Activated CD4-positive, alpha-beta memory T cell treated with anti-CD3 and anti-CD28 coated beads, Interleukin-2, amount 10 ng/mL, durations not matched to agents 7 days and 5 days (primary cell): ENCODE data around the gene WDR72. TPM values are rescaled to one million over a fixed set of nuclear protein-coding genes. Genes with fewer than 3 reads are reported as not detected.

Experiments used
- CTCF ChIA-PET: fragments of 350-600 bp; sonication (Branson Sonifier 250); formaldehyde crosslinking; loops from one replicate; lab custom pipeline; 2021; ENCODE audit warnings: antibody characterized with exemption, inconsistent platforms; lab: Charles Lee
- POLR2A ChIA-PET: fragments of 350-600 bp; sonication (Branson Sonifier 250); formaldehyde crosslinking; loops from one replicate; lab custom pipeline; 2021; ENCODE audit warnings: antibody characterized with exemption; lab: Charles Lee
- DNase-seq: peaks from one replicate; pipeline ENCODE4 v3.0.0-alpha.2; 2020
- H3K27ac Mint-ChIP-seq: one replicate; pipeline ENCODE4 v1.8.0; 2021; ENCODE audit warnings: mild to moderate bottlenecking, mixed read lengths
- H3K27me3 Mint-ChIP-seq: one replicate; pipeline ENCODE4 v1.8.0; 2021; ENCODE audit warnings: mixed read lengths
- H3K36me3 Mint-ChIP-seq: one replicate; pipeline ENCODE4 v1.8.0; 2021; ENCODE audit warnings: low read depth, mixed read lengths
- H3K4me1 Mint-ChIP-seq: one replicate; pipeline ENCODE4 v1.8.0; 2021; ENCODE audit warnings: mixed read lengths
- H3K4me3 Mint-ChIP-seq: one replicate; pipeline ENCODE4 v1.8.0; 2021; ENCODE audit warnings: mild to moderate bottlenecking, mixed read lengths
- H3K9me3 Mint-ChIP-seq: one replicate; pipeline ENCODE4 v1.8.0; 2021; ENCODE audit warnings: mixed read lengths
- total RNA-seq, 2 experiments: library from RNA; stranded (reverse); gene quantifications; one replicate each; pipeline ENCODE4 v1.2.3, GENCODE V29; 2021

The WDR72 gene
- total RNA-seq, 2 experiments from 2014 or later = not detected

GRCh38 chr15:53681056-53681455, 78.4 kb downstream of the WDR72 start:
- H3K4me1 Mint-ChIP-seq = no peaks in the 10 kb centered on the region
- no peak overlapping the region for H3K27ac Mint-ChIP-seq
- no peak overlapping the region for H3K4me3 Mint-ChIP-seq
- H3K27me3 Mint-ChIP-seq = no peaks in the 10 kb centered on the region
- no peaks in the 10 kb centered on the region for H3K9me3 Mint-ChIP-seq
- ChIA-PET POLR2A (no interaction called here), CTCF (no interaction called here)
- H3K36me3 Mint-ChIP-seq = no peaks in the 10 kb centered on the region
- DNase-seq = no peak

- H3K4me3 Mint-ChIP-seq = no peak overlapping the region
- DNase-seq = no peak
- H3K4me1 Mint-ChIP-seq = no peaks in the 10 kb centered on the region
- no peaks in the 10 kb centered on the region for H3K36me3 Mint-ChIP-seq
- no peaks in the 10 kb centered on the region for H3K9me3 Mint-ChIP-seq
- ChIA-PET POLR2A (no interaction called here), CTCF (no interaction called here)
- no peak overlapping the region for H3K27ac Mint-ChIP-seq
- H3K27me3 Mint-ChIP-seq = no peaks in the 10 kb centered on the region
Observed at GRCh38 chr15:53675832-53676231, 83.6 kb downstream of the WDR72 start.

GRCh38 chr15:53671545-53671944, 87.9 kb downstream of the WDR72 start:
- no peak overlapping the region for H3K27ac Mint-ChIP-seq
- no peaks in the 10 kb centered on the region for H3K9me3 Mint-ChIP-seq
- CTCF ChIA-PET = interaction anchor here (1.0 kb wide), 1 partner anchor 347 kb away, joined by 3 read pairs; no protein-coding TSS in a partner anchor
- H3K4me1 Mint-ChIP-seq = no peaks in the 10 kb centered on the region
- no peak overlapping the region for H3K4me3 Mint-ChIP-seq
- no peak for DNase-seq
- H3K27me3 Mint-ChIP-seq = no peaks in the 10 kb centered on the region
- POLR2A ChIA-PET = no interaction called here
- no peaks in the 10 kb centered on the region for H3K36me3 Mint-ChIP-seq

- Mint-ChIP-seq H3K9me3 (no peaks in the 10 kb centered on the region), H3K4me1 (no peaks in the 10 kb centered on the region), H3K27me3 (no peaks in the 10 kb centered on the region), H3K27ac (no peak overlapping the region), H3K36me3 (no peaks in the 10 kb centered on the region), H3K4me3 (no peak overlapping the region)
- ChIA-PET CTCF (no interaction called here), POLR2A (no interaction called here)
- DNase-seq = no peak
Observed at GRCh38 chr15:53670701-53671100, 88.8 kb downstream of the WDR72 start.

GRCh38 chr15:53665930-53666329, 93.5 kb downstream of the WDR72 start:
- no peak overlapping the region for H3K4me3 Mint-ChIP-seq
- H3K9me3 Mint-ChIP-seq = no peaks in the 10 kb centered on the region
- no peak overlapping the region for H3K27ac Mint-ChIP-seq
- DNase-seq = no peak
- ChIA-PET POLR2A (no interaction called here), CTCF (no interaction called here)
- H3K36me3 Mint-ChIP-seq = no peaks in the 10 kb centered on the region
- no peaks in the 10 kb centered on the region for H3K27me3 Mint-ChIP-seq
- H3K4me1 Mint-ChIP-seq = no peaks in the 10 kb centered on the region

GRCh38 chr15:53658827-53659555, 100.5 kb downstream of the WDR72 start:
- Mint-ChIP-seq H3K36me3 (no peaks in the 10 kb centered on the region), H3K4me3 (no peak overlapping the region), H3K27me3 (no peaks in the 10 kb centered on the region), H3K4me1 (no peaks in the 10 kb centered on the region), H3K9me3 (no peaks in the 10 kb centered on the region), H3K27ac (no peak overlapping the region)
- DNase-seq = no peak
- CTCF ChIA-PET = no interaction called here
- POLR2A ChIA-PET = no interaction called here

- H3K4me1 Mint-ChIP-seq = no peaks in the 10 kb centered on the region
- no peak overlapping the region for H3K27ac Mint-ChIP-seq
- ChIA-PET CTCF (no interaction called here), POLR2A (no interaction called here)
- no peaks in the 10 kb centered on the region for H3K36me3 Mint-ChIP-seq
- H3K9me3 Mint-ChIP-seq = no peaks in the 10 kb centered on the region
- H3K4me3 Mint-ChIP-seq = no peak overlapping the region
- no peaks in the 10 kb centered on the region for H3K27me3 Mint-ChIP-seq
- DNase-seq = no peak
Observed at GRCh38 chr15:53658255-53658654, 101.2 kb downstream of the WDR72 start.

GRCh38 chr15:53648934-53649333, 110.5 kb downstream of the WDR72 start:
- no peaks in the 10 kb centered on the region for H3K9me3 Mint-ChIP-seq
- DNase-seq = no peak
- no peak overlapping the region for H3K4me3 Mint-ChIP-seq
- ChIA-PET POLR2A (no interaction called here), CTCF (no interaction called here)
- no peak overlapping the region for H3K27ac Mint-ChIP-seq
- H3K36me3 Mint-ChIP-seq = no peaks in the 10 kb centered on the region
- H3K4me1 Mint-ChIP-seq = no peaks in the 10 kb centered on the region
- H3K27me3 Mint-ChIP-seq = no peaks in the 10 kb centered on the region

- Mint-ChIP-seq H3K27me3 (no peaks in the 10 kb centered on the region), H3K27ac (no peak overlapping the region), H3K36me3 (no peaks in the 10 kb centered on the region), H3K9me3 (no peaks in the 10 kb centered on the region), H3K4me3 (no peak overlapping the region), H3K4me1 (no peaks in the 10 kb centered on the region)
- DNase-seq = no peak
- ChIA-PET CTCF (no interaction called here), POLR2A (no interaction called here)
Observed at GRCh38 chr15:53644660-53645059, 114.8 kb downstream of the WDR72 start.

GRCh38 chr15:53634517-53635106, 124.9 kb downstream of the WDR72 start:
- ChIA-PET CTCF (no interaction called here), POLR2A (no interaction called here)
- peaks cover 14% of the 10 kb centered on the region for H3K9me3 Mint-ChIP-seq
- H3K4me1 Mint-ChIP-seq = no peaks in the 10 kb centered on the region
- DNase-seq = no peak
- H3K27me3 Mint-ChIP-seq = no peaks in the 10 kb centered on the region
- no peak overlapping the region for H3K27ac Mint-ChIP-seq
- H3K36me3 Mint-ChIP-seq = no peaks in the 10 kb centered on the region
- H3K4me3 Mint-ChIP-seq = no peak overlapping the region

GRCh38 chr15:53627279-53627678, 132.2 kb downstream of the WDR72 start:
- ChIA-PET POLR2A (no interaction called here), CTCF (no interaction called here)
- no peaks in the 10 kb centered on the region for H3K4me1 Mint-ChIP-seq
- H3K9me3 Mint-ChIP-seq = peaks cover 9% of the 10 kb centered on the region
- H3K4me3 Mint-ChIP-seq = no peak overlapping the region
- no peaks in the 10 kb centered on the region for H3K27me3 Mint-ChIP-seq
- H3K27ac Mint-ChIP-seq = no peak overlapping the region
- no peaks in the 10 kb centered on the region for H3K36me3 Mint-ChIP-seq
- DNase-seq = no peak

- CTCF ChIA-PET = no interaction called here
- no peak for DNase-seq
- Mint-ChIP-seq H3K9me3 (peaks cover 3% of the 10 kb centered on the region), H3K27ac (no peak overlapping the region), H3K4me3 (no peak overlapping the region), H3K27me3 (no peaks in the 10 kb centered on the region), H3K36me3 (no peaks in the 10 kb centered on the region), H3K4me1 (no peaks in the 10 kb centered on the region)
- POLR2A ChIA-PET = no interaction called here
Observed at GRCh38 chr15:53625962-53626845, 133.3 kb downstream of the WDR72 start.

- H3K9me3 Mint-ChIP-seq = peaks cover 3% of the 10 kb centered on the region
Observed at GRCh38 chr15:53625260-53625659, 134.2 kb downstream of the WDR72 start.

More at GRCh38 chr15:53625260-53625659, 134.2 kb downstream of the WDR72 start:
- Mint-ChIP-seq H3K4me1 (no peaks in the 10 kb centered on the region), H3K36me3 (no peaks in the 10 kb centered on the region), H3K27ac (no peak overlapping the region), H3K4me3 (no peak overlapping the region), H3K27me3 (no peaks in the 10 kb centered on the region)
- CTCF ChIA-PET = no interaction called here
- POLR2A ChIA-PET = no interaction called here
- no peak for DNase-seq
